Measurements from ENCODE around the gene COX19.

The COX19 gene

DNA sequence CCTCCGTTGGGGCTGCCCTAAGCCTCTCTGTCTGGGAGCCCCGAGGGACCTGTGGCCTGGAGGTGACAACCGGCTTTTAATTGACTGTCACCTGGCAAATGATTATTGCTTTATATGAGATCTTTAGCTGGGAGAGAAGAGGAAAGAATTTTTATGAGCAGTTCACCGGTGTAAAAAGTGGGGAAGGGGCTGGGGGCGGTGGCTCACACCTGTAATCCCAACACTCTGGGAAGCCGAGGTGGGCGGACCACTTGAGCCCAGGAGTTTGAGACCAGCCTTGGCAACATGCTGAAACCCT lies 2.6 kb upstream of the COX19 start:
- DNase-seq (ENCODE audit: low read depth in 3 of 3): no peak

DNA sequence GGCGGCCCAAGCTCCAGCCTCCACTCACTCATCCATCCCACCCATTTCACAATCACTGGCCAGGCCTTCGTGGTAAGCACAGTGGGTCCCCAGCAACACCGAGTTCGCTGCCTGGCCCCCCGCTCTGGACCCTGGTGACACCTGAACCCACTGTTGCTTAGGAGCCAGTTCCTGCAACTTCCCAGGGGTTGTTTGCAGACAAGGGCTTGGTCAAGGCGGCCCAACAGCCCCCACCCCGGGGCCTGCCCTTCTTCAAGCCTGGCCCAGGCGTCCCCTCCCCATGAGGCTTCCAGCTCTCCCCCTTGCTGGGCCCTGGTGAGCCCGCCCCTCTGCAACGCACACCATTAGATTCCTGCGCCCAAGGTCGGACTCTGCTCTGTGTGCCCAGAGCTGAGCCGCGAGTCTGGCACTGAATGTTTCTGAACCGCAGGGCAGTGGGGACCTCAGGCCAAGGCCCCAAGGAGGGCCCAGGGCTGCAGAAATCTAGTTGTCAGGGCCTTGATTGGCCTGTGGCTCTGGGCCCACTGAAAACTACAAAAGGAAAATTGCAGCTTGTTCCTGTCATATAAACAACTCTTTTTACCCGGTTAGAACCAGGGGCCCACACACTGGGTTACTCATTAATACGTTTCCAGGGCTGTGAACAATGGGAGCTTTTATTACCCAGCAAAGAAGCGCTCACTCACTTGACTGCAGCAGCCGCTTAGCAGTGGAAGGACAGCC lies 2.1 kb upstream of the COX19 start:
- no peak for DNase-seq (ENCODE audit: low read depth in 3 of 3)

DNA sequence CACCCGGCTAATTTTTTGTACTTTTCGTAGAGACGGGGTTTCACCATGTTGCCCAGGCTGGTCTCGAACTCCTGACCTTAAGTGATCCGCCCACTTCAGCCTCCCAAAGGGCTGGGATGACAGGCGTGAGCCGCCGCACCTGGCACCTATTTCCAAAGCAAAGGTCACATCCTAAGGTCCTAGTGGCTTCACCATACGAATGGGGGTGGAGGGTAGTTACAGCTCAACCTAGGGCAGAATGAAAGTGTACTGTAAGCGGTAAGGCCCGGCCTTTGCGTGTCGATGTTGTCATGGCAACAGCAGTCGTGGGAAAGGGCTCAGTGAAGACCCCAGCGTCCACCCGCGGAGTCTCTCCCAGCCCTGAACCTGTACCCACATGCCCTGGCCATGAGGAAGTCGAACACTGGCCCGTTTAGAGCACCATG lies 1.6 kb upstream of the COX19 start:
- DNase-seq (ENCODE audit: low read depth in 3 of 3): no peak

DNA sequence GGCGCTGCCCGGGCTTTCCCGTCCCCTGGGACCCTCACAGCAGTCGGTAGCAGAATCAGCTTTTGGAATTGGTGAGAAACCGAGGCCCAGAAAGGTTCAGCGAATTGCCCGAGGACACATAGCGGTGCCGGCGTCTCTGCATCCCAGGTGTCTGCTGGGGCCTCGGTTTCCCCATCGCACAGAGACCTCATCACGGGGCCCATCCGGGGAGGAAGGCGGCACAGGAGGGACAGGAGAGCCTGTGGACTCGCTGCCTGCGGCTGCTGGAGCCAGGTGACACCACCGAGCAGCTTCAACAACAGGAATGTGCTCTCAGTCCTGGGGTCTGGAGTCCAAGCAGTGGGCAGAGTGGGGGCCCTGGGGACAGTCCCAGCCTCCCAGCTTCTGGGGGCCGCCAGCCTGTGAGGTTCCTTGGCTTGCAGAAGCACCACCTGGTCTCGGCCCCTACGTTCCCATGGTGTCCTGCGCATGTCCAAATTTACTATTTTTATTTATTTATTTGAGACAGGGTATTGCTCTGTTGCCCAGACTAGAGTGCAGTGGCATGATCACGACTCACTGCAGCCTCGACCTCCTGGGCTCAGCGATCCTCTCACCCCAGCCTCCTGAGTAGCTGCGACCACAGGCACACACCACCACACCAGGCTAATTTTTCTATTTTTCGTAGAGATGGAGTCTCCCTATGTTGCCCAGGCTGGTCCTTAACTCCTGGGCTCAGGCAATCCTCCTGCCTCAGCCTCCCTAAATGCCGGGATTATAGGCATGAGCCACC lies 539 bp upstream of the COX19 start:
- DNase-seq (ENCODE audit: low read depth in 3 of 3): no peak

DNA sequence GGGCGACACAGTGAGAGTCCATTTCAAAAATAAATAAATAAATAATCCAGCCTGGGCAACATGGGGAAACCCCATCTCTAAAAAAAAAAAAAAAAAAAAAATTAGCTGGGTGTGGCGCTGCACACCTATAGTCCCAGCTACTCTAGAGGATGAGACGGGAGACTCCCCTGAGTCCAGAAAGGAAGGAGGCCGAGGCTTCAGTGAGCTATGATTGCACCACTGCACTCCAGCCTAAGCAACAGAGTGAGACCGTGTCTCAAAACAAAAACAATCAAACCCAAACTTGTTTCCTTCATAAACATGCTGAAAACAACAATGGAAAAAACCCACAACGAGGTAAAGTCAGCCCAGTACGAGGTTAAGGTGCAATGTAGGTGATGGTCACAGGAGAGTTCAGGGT lies 1.2 kb downstream of the COX19 start:
- DNase-seq (ENCODE audit: low read depth in 3 of 3): no peak

DNA sequence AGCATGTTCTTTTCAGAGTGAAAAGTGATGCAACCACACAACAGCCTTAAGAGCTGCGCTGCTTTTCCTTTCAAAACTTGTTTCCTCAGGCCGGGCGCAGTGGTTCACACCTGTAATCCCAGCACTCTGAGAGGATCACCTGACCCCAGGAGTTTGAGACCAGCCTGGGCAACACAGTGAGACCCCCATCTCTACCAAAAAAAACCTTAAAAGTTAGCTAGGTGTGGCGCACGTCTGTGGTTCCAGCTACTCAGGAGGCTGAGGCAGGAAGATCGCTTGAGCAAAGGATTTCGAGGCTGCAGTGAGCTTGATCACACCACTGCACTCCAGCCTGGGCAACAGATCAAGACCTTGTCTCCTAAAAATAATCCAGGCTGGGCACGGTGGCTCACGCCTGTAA lies 2.0 kb downstream of the COX19 start:
- no peak for DNase-seq (ENCODE audit: low read depth in 3 of 3)

DNA sequence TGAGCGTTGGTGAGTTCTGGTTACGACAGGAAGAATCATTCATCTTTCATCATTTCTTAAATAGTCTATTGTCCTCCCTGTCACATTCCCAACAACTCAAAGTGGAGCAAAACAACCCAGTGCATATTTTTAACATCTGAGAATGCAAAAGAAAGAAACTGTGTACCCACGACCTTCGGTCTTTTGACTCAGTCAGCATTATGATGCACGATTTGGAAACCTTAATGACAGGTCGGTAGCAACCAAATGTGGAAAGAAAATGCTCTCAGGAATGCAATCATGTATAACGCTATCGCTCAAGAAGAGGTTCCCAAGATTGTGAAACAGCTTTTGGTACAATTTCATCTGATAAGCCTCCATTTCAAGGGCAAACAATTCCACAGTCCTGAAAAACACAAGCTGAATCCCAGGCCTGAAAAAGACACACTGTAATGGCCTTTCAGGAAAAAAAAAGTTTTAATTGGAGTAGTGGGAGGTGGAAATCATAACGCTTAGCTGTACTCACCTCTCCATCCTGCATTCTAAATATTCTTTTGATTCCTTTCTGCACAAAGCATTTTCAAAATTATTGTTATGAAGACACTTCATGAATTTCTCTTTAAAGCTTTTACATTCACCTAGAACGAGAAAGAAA lies 2.6 kb downstream of the COX19 start:
- DNase-seq (ENCODE audit: low read depth in 3 of 3): no peak

DNA sequence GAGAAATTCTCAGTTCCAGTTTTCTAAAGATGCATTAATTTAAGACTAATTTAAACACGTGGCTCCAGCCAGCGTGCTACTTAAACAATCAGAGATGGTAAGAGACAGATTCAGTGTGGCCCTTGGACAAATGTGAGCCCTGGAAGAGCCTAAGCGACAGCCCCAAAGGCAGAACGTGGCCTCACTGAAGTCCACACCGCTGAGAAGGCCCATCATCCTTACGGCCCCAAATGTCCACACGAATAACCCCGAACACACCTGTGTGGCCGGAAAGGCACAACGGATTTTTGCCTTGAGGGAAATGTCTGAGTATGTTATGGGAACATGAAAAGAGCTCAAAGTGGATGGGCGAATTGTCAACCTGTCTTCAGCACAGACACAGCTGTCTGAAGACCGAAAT lies 3.2 kb downstream of the COX19 start:
- DNase-seq (ENCODE audit: low read depth in 3 of 3): no peak

DNA sequence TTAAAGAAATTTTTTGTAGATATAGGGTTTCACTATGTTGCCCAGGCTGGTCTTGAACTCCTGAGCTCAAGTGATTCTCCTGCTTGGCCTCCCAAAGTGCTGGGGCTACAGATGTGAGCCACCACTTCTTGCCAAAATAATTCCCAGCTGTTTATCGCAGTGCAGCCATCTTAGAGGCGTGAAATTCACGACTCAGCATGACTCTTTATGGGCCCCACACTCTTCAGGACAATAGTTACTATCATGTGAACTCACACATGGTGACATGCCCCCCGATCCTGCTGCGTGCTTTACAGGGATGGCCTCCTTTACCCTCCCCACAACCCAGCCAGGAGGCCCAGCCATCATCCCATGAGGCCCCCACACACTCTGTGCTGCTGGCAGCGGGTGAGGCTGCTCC lies 4.6 kb downstream of the COX19 start:
- DNase-seq (ENCODE audit: low read depth in 3 of 3): no peak

DNA sequence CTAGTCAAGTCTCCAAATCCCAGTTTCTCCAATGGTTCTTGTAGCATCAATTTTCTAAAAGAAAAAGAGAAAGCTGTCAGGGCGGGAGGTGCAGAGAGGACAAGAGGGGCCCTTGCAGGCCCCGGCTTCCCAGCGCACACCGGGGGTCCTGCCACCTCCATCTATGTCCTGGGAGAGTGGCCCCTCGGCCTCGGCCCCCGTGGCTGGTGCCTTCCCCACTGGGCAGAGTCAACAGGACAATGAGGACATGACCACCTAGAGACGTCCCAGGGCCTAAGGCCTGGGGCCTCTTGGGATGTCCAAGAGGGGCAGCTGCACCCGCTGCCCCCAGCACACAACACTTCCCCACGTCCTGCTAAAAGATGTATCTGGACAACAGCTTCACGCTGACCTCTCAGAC lies 5.9 kb downstream of the COX19 start:
- DNase-seq (ENCODE audit: low read depth in 3 of 3): no peak

DNA sequence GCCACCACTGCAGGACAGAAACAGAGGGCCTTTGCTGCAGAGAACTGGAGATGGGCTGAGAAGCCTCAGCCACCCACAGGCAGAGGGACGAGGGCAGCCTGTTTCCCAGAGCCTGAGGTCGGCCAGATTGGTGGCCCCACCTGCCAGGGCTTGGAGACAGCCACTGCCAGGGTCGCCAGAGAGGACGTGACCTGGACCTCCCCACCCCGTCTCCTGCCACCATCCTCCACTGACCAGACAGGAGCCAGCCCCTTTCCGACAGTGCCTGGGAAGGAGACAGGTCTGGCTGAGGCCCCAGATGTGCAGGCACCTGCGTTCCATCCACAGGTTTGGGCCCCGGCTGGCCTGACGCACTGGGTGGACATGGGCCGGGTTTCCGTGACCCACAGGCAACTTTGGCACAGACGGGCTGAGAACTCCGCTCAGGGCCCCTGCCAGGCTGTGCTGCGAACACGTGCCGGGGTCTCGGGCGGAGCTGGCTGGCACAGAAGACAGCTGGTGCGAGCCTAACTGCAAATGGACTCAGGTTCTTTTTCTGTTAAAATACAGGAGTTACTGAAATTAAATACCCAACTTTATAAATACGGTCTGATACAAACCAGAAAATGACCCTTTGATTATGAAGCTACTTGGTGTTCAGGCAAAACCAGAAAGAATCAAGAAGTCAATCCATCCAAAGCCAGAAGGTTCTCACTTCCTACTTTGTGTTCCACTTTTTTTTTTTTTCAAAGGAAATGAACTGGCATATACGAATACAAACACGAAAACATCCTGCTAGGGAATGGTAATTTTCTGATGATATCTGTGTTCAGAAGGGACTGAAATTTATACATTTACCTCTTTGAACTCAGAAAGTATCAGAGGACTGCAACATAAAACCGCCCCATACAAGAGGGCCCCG lies 6.9 kb downstream of the COX19 start:
- DNase-seq (ENCODE audit: low read depth in 3 of 3): no peak

DNA sequence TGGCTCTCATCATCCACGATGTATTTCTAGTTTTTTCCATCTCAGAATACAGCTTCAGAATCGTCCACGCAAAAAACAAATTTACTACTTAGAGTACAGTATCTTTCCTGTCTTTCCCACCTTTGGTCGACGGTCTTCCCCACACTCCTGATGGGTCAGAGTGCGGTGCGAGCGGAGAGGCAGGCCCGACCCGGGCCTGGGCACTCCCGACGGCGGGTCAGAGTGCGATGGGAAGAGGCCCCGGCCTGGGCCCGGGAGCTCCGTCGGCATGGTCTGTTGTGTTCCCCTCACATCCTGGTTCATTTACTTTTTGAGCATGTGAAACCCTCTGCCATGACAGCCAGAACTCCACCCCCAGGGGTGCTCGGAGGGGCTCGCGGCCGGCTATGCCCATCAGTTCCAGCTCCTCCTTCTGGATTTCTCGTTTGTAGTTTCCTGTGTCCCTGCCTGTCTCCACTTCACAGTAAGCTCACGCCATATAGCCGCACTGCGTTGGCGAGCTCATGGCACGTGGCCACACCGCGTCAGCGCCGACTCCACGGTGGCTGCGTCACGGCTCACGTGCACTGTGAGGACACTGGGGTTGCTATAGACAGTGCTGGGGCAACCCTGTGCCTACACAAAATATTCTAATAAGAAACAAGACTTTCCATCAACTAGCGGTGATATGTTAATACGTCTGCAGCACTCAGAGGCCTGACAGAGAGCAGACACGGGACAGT lies 7.8 kb downstream of the COX19 start:
- DNase-seq (ENCODE audit: low read depth in 3 of 3): no peak

DNA sequence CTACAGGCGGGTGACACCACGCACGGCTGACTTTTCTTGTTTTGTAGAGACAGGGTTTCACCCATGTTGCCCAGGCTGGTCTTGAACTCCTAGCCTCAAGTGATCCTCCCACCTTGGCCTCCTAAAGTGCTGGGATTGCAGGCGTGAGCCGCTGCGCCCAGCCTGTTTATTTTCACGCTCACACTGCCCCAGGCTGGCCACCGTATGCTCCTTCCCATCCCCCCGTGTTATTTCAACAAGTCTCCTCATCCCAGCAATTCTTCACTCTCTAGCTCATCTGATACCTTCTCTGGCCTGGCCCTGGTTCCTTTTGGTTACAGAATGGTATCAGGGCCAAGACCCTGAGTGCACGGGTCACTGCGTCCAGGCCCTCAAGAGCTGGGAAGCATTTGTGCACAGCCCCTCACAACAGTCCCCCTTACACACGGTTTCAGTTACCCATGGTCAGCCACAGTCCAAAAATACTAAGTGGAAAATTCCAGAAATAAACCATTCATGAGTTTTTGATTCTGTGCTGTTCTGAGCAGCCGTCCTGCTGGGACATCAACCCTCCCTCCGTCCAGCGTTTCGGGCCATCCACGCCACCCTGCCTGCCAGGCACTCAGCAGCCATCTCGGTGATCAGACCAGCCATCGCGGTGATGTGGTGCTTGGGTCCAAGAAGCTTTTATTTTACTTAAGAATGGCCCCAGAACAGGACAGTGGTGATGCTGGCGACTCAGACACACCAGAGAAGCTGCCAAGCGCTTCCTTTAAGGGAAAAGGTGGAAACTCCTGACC lies 8.9 kb downstream of the COX19 start:
- DNase-seq (ENCODE audit: low read depth in 3 of 3): no peak

DNA sequence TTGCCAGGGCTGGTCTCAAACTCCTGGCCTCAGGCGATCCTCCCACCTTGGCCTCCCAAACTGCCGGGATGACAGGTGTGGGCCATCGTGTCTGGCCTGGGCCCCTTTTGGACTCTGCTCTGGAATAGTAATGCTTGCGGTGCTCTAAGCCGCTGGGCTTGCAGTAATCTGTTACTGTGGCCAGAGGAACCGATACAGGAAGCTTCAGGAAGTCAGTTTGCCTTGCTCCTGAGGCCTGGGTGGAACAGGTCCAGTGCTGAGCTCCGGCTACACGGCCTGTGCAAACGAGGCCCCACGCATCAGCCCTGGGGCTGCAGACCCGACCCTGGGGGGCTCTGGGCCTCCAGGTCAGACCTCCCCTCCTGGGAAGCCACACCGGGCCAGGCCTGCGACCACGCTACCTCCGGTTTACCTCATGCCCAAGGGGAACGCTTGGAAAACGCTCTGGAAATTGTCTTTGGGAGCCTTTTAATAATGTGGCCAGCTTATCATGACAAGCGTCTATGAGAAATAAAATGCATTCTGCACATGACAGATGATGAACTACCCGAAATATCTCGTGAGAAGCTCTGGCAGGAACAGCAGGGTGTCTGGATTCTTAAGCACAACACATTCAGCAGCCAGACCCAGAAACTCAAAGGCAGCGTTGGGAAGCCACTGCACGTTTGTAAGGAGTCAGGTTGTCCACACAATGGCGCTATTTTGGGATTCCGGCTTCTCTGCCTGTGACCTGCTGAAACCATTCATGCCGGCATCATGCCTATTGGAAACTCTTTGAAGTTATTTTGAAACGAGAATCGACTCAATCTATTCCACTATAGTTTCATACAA lies 10.7 kb downstream of the COX19 start:
- no peak for DNase-seq (ENCODE audit: low read depth in 3 of 3)

DNA sequence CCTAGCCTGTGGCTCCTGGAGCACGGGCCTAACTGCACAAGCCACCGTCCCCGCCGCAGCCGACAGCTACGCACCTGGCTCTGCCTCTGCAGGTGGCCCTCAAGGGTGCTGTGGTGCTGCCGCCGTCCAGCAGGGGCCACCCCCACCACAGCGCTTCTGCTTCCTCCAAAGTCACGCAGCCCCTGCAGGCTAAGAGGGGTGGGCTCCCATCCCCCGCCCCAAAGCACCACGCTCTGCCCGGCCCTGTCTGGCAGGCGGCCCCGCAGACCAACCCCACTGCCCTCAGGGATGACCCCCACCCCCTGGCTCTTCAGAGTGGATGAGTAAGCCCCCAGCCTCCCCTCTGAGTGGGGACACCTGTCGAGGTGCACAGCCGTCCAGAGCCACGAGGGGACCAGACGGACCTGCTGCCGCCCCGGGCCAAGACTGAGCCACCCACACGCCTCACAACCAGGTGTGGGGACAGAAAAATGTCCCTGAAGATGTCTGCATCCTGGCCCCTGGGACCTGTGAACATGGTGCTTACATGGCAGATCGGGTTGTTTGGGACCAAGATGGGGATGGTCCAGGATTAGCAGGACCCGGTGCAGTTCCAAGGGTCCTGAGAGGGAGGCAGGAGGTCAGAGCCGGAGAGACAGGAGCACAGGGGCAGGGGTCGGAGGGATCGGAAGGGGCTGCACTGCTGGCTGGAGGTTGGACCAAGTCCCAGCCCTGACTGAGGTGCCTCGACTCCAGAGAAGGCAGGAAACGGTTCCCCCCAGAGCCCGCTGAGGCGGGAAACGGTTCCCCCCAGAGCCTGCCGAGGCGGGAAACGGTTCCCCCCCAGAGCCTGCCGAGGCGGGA lies 11.9 kb downstream of the COX19 start:
- DNase-seq (ENCODE audit: low read depth in 3 of 3): no peak

DNA sequence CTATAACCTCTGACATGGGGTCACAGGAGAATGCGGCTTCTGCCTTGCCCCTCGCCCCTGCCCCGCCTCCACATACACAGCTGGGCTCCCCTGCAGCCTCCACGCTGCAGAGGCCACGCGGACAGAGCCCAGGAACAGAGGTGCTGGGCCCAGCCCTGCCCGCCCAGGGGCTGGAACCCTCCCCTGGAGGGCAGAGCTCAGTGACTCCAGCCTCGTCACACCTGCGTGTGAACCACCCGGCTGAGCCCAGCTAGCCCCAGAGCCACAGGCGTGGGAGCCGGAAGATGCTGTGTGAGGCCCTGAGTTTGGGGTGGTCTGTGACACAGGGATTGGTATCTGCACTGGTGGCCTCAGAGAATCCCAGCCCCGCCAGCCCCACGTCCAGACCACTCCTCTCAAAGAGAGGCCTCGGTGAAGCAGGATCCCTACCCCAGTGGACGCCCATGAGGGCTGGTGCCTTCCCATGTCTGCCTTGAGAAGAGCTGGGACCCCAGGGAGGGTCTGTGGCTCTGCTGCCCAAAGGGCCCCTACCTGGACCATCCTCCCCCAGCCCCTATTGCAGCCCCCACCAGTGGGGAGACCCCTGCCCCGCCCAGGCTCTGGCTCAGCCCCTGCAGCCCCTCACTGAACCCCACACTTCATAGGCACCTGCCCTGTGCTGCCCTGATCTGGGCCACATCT lies 12.8 kb downstream of the COX19 start:
- DNase-seq (ENCODE audit: low read depth in 3 of 3): no peak

DNA sequence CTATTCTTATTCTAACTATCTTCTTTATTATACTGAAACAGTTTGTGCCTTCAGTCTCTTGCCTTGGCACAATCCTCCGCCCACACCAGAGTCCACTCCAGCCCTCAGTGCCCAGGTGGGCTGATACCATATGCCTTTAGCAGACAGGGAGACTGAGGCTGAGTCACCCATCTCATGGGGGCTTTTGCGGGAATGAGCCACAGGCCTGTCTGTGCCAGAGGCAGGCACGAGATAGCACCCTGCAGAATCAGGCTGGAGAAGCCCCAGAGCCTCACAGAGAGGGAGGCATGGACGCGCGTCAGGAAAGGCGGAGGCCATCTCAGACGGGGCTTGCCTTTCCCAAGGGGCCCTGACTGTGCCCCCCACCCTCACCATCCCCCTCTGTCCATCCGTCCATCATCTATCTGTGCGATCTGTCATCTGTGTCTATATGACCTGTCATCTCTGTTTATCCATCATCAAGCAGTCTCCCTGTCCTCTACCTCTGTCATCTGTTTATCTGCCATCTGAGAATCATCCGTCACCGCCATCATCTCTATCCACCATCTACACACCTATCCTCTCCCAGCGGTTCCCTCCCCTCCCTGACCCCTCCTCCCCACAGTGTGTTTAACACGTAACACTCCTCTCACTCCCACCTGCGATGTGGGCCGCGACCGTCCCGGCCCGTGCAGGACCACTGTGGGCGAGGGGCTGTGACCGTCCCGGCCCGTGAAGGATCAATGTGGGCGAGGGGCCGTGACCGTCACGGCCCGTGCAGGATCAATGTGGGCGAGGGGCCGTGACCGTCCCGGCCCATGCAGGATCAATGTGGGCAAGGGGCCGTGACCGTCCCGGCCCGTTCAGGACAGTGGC lies 13.6 kb downstream of the COX19 start:
- no peak for DNase-seq (ENCODE audit: low read depth in 3 of 3)
